AG08395 (cell line): Measurements from ENCODE around the gene AEN.
A peak's percentile ranks its signal among the peaks of the same experiment; 100 is the strongest.

ENCODE experiments used
- DNase-seq: peaks from one replicate; pipeline ENCODE4 v3.0.0; 2012; ENCODE audit warnings: mixed read lengths, low spot score

The AEN gene, protein sequence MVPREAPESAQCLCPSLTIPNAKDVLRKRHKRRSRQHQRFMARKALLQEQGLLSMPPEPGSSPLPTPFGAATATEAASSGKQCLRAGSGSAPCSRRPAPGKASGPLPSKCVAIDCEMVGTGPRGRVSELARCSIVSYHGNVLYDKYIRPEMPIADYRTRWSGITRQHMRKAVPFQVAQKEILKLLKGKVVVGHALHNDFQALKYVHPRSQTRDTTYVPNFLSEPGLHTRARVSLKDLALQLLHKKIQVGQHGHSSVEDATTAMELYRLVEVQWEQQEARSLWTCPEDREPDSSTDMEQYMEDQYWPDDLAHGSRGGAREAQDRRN

DNA sequence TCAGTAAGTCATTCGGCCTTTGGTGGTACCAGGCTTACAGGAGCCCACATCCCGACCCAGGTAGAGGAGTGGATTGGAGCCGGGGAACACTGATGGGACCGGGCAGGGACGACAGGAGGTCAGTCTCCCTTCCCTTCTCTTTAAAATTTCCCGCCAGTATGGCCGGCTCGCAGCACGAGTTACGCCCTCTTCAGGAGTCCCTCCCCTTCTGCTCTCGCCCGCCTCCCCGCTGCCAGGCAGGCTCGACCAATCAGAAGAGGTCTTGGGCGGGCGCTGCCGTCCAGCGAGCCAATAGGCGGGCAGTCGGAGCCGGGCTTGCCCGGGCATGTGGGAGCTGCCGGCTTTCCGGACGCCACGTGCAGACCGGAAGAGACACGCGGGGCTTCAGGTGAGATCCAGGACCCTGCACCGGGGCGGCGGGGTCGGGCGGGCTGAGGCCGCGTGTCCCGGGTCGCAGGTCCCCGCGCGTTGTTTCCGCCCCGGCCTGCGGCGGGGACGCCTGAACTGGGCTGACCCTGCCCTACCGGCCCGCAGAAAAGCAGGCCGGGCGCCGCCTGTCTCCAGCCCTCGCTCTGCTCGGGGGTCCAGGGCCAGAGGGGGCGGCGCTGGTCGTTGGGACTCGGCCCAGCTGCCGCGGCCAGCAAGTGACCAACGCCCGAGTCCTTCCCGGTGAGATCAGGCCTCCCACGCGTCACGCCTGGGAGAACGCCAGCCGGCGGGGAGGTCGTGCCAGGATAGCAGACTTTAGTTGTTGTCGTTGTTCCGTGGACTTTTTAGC, at the start of gene AEN:
Gene AEN (plus strand): TSS at position 346 of the 778 bp plus-strand sequence. CDS start 4,870 bp downstream, outside the sequence.
- DNase-seq, result peak; percentile 99

DNA sequence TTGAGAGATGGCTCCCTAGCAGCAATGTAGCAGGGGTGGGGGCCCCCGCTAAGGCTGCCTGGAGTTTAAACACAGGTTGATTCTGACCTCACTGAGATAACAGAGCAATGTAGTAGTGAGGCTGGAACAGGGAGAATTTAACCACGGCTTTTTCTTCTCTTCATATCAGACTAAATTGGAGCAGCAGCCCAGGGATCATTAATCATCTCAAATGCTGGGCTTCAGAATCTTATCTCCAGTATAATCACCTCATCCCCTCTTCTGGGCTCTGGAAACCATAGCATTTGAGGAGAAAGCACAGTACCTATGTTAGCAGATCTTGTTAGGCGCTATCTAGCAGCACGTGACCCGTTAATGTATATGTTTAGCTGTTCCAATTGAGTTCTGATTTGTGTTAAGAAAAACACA, 49.3 kb upstream of the AEN start:
- no peak for DNase-seq

DNA sequence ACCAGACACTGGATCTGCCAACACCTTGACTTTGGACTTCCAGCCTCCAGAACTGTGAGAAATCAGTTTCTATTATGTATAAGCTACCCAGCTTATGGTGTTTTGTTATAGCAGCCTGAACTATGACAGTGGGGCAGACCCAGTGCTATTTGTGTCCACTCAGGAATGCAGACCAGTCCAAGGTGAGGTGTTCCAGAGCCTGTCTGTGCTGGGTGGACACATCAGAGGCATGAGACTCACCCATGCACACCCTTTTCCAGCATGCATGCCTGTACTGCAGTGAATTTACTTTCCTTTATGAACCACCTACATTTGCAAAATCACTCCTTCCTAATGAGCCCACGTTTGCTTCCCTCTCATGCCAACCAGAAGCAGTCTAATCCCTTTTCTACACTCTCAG, 47.1 kb upstream of the AEN start:
- no peak for DNase-seq

DNA sequence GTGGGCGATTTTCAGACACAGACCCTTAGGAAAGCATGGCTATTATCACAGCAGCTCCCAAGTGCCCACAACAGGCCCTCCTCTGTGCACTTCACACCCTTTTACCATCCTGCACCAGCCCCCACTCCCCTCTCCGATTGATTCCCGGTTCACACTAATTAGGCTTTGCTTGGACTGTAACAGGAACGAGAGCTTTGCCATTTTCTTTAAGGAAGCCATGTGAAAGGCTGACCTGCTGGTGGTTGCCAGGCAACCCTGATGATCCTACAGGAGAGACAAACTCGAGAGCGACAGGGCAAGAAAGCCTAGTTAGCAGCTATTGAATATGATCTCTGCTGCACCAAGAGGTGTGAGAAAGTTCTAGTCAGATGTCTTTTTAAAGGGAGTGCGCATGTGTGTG, 46.5 kb upstream of the AEN start:
- DNase-seq, result no peak

DNA sequence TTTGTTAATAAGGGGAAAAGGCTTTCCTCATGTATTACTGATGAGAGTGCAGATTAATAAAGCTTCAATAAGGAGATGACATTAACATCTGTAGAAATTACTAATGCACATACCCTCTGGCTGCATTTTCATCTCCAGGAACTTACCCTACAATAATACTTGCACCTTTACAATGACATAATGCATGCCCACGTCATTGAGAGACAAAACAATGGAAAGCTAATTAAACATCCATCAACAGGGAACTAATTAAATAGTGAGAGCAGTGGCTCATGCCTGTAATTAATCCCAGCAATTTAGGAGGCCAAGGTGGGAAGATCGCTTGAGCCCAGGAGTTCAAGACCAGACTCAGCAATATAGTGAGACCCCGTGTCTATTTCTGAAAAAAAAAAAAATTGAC, 41.8 kb upstream of the AEN start:
- DNase-seq, result no peak

DNA sequence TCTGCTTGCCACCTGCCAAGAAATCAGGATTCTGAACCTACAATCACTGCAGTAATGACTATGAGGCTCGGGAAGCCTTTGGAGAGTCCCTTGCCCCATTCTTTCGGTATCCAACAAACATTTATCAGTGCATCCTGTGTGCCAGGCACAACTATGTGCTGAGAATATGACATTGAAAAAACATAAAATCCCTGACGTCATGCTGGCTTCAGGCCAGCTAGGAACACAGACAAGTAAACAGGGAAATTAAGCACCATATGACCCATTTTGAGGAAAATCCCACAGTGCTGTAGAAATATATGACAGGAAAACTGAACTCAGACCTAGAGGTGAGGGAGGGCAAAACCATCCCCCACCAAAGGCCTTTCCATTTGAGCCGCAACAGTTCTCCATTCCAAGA, 40.6 kb upstream of the AEN start:
- DNase-seq, result no peak

DNA sequence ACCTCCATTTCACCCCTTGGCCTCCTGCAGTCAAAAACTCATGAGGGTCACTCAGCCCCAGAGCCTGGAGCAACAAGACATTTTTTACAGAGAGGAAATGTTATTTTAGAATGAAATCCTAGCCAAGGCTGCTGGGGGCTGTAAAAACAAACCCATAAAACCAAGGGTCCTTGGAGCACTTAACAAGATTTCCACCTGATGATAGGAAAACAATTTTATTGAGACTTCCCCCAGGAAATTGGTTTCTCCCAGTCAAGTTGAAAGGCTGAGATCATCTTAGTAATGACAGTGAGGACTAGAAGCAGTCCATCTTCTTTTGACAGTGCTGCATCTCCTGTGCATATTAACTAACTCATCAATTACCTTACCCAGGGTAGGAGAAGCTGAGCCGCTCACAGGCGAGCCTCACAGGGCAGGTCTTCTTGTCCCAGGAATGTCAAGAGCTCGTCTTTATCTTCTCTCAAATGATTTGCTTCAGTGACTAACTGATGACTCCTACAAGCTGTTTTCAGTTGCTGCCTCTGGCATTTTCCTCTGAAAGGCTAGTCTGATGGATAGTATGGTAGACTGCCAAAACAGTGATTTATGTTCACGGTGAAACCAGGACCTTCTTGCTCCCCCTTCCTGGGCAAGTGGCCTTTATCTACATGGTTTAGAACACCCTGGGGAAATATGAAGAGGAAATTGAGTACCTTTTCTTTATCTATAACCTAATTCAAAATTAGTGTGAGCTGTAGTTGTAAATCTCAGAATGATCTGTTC, 34.6 kb upstream of the AEN start:
- no peak for DNase-seq

DNA sequence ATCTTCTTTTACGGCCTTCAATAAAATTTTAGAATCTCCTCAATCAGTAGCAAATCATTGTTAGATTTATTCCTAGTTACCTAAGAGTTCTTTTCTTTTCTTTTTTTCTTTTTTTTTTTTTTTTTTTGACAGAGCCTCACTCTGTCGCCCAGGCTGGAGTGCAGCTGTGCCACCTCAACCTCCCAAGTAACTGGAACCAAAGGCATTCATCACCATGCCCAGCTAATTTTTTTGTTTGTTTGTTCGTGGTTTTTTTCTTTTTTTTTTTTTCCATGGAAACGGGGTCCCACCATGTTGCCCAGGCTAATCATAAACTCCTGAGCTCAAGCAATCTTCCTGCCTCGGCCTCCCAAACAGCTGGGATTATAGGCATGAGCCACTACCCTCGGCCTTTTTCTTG, 30.4 kb upstream of the AEN start:
- DNase-seq, result no peak

DNA sequence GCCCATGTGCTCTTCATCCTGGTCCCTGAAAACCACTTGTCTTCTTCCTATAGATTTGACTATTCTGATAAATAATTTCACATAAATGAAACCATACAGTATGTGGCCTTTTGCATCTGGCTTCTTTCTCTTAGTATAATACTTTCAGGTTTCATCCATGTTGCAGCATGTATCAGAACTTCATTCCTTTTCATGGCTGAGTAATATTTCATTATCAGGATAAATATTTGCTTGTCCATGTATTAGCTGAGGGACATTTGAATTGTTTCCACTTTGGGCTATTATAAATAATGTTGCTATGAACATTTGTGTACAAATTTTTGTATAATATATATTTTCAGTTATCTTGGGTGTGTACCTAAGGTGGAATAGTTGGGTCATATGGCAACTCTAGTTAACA, 29.8 kb upstream of the AEN start:
- DNase-seq, result no peak

DNA sequence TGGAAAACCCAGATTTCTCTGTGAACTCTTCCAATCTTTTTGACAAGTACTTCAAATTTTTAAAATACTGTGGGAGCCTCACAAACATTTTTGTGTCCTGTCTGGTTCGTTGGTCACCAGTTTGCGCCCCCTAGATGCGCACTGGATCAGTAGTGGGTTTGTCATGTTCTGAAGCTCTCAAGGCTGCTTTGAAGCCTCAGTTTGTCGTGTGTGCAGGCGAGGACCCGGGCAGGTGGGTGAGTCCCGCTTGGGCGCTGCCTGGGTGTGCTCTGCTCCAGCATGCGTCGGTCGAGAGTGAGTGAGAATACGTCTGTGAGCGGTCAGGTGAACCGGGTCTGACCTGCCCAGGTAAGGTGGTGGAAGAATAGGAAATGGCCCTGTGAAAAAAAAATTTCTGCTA, 17.3 kb upstream of the AEN start:
- DNase-seq, result no peak

DNA sequence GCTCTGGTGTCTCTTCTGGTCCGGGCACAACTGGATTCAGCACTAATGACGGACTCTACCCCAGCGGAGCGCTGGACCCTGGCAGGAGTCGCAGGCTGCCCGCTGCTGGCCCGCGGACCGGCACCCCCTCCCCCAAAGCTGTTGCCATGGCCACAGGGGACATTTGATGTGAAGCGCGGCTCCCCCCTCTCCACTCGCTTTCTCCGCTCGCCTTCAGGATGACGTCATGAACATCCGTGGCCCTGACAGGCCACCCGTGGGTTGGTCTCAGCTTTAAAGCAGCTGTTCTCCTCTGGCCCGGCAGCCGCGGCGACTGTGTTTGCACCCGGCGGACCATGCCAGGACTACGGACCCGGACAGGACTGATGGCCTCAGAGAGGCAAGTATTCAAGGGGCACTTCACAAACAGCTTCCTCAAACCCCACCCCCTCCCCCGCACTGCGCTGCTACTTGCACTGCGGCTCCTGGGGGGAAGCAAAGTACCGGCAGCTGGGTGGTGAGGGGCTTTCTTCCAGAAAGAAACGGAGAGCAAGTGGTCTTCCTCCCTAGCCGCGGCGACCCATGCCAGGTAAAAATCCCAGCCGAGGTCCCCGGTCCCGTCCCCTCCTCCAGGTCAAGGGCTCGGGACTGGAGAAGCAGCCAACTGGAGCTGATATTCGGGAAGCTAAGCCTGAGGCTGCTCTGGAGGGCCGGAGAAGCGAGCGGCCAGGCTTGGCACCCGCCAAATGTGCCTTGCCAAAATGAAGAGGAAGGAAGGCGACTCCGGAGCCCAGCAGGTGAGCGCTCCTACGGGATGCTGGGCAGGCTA, 16.6 kb upstream of the AEN start:
- no peak for DNase-seq

DNA sequence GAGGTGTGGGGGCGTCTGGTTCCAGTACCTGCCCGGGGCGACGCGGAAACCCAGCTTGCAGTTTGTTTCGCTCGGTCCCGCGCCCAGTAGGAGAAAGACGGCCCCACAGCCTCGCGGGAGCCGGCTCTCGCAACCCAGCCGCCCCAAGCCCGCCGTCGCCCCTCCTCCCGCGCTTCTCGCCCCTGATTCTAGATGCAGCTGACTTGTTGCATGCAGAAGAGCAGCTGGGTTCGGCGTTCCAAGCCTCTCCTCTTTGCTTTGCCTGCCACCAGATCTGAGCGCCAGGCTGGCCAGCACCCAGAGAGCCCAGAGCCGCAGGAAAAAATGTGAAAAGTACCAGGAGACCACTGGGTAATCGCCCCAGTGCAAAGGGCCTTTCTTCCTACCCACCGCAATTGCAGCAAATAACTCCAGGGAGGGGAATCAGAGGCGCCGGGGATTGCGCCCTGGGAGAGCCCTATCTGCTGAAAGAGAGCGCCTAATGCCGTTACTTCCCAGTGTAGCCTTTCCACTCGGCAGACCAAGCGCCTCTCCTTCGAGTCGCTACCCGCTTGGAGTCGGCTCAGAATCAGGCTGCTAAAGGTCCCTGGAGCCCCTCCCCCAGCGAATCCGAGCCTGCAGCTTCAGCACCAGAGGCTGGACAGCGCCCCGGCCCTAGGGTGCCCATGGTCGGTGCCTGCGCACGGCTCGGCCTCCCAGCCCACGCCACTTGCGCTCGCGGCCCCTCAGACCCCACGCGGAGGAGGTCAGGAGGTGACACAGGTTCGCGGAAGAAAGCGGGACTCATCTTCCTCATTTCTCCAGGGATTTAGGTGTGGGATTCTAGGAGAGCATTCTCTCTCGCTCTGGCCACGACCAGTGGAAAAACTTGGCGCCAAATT, 15.7 kb upstream of the AEN start:
- DNase-seq, result peak; percentile 50

DNA sequence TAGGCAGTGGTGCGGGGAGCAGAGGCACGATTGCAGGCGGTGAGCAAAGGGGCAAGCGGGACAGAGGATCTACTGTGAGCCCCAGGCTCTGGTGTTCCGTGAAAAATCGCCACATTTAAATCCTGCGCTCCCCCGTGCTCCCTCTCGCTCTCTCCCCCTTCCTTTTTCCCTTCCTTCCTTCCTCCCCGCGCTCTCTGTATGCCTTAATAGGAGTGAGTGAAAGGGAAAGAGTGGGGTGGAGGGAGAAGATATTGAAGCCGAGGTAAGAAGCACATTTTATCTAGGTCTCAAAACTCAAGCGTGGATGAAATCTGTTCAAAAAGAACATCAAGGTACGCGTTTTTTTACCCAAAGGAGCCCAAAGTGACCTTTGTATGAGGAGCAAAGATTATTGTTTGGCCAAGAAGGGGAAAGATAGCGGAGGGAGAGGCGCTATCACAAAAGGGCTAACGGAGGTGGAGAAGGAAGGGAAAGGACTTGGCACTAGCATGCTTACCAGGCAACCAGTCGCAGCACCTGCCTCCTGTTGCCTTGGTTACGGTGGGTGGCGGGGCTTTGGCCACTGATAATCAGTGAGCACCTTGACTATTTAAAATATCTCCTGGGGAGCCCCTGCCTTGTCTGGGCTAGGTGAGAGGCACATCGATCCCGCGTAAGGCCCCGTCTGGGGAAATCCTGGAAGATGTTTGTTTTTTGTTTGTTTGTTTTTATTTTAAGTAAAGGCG, 14.9 kb upstream of the AEN start:
- DNase-seq, result no peak

DNA sequence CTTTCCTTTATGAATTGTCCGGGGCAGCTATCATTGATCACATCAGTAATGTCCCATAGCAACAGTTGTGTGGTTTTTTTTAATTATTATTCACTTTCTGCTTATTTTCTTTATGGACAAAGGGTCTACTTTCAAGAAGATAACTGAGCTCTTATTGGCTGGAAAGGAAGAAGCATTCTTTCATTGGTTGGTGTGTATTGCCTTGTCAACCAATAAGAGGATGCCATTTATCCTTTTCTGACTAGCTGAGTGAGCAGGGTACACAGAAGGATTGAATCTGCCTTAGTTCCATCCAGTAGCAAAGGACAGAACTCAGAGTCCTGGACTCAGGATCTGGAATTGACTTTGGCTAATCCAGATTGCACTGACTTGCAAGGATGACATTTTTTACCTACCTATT, 13.2 kb upstream of the AEN start:
- DNase-seq, result no peak

DNA sequence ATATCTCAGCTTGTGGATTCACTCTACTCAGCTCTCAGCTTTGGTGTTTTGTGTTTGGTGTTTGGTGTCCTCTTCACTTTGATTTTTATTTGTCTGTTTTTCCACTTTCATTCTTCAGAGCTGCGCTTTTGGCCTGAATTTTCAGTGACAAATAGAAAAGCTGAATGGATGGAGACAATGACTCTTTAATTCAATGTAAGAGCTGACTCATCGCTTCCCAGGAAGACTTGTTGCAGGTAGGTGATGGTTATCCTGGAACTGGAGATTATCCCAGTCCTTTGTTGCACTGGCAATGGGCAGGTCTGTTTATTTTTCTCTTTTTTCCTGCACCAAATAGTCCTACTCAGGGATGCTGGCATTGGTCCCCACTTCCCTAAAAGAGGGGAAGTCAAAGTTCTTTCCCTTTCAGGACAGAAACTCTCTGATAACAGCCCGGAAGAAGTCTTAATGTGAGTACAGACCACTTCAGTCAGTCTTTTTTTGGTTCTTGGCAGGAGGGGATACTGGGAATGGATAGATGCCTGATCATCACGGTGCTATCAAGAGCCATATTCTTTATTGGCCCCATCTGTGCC, 12.4 kb upstream of the AEN start:
- no peak for DNase-seq

DNA sequence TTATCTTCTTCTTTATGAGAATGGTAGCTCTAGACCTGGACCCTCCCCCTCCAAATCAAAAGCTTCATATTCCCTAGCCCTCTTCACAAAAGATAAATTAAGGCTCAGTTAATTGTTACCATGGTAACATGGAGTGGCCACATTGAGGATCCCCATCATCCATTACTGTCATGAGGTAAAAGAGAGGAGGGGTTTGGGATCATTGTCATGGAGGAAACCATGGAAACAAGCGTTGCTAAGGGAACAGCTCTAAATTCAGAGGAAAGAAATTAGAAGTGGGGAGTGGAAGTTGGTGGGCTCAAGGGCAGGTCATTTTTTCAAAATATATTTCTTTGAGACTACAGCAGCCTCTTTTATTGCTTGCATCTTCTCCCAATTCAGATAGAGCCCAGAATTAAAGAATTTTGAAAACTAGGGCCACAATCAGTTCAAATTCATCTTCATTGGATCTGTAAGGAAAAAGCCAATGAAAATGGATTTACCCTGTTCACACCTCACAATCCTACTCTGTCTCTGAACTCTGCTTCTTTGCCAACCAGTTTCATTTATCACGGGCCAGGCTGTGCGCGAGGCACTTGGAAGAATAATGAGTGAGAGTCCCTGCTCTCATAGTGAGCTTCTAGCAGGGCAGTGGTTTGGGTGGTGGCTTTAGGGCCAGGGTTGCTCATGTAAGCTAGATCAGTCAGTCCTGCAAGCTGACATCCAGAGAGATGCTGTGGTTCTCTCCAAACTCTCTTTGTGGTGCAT, 11.6 kb upstream of the AEN start:
- no peak for DNase-seq

DNA sequence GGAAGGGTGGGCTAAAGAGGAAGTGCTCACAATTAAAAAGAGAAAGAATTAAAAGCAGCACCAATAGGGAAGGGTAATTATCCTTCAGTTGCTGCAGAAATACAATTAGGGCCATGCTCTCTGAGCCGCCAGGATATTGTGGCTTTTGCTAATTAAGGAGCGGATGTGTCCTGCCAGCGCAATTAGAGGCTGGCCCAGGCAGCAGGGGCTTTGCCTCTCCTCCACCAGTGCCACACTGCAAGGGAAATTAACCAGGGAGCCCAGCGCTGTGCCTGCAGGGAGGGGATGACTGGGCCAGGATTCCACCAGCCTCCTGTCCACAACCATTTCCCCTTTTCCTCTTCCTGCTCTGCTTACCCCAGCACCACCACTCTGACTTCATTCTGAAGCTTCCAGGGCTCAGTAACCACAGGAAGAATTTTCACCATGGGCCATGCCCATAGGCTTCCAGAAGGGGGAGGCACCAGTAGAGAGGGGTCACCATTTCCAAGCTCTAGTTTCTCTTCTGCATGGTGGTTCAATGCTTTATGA, 10.4 kb upstream of the AEN start:
- no peak for DNase-seq

DNA sequence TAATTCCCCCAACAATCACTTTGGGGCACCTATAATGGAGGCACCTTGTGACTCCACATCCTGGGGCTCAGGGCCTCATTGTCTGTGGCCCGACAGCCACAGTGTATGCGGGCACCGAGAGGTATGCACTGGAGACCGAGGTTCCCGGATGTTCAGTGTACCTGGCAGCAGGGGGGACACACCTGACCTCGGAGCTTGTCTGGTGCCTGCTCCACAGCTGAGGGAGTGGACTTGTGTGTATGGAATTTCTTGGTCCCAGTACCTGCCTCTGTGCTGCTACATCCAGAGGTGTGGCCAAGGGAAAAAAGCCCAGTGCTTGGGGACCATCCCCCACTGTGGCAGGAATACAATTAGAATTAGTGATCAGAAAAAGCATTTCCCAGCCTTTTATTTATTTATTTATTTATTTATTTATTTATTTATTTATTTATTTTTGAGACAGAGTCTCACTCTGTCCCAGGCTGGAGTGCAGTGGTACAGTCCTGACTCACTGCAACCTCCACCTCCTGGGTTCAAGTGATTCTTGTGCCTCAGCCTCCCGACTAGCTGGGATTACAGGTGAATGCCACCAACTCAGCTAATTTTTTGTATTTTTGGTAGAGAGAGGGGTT, 8.8 kb upstream of the AEN start:
- DNase-seq, result no peak
